Body of pancreas (tissue), 4 donors: ENCODE measurements around the gene FIZ1. TPM values are rescaled to one million over a fixed set of nuclear protein-coding genes. Genes with fewer than 3 reads are reported as not detected.

Experiments
- ATAC-seq: fragments of 150-250 bp; one replicate; pipeline ENCODE4 v1.9.1; 2016
- DNase-seq, 4 donors: peaks; one replicate each; pipeline ENCODE4 v3.0.0-alpha.2; 2019
- H3K27ac ChIP-seq, 4 donors: fragments of 200-600 bp; sonication (generic); 1 replicate in 3 of 4; 2 replicates in 1 of 4; pipeline versions ENCODE4 v1.5.1 to v1.6.1; 2016 to 2019; ENCODE audit warnings: mild to moderate bottlenecking in 1 of 4, mixed read lengths in 1 of 4, moderate library complexity in 1 of 4
- H3K27me3 ChIP-seq, 2 donors: fragments of 200-600 bp; sonication (generic); one replicate each; pipeline ENCODE4 v1.6.0; 2016; ENCODE audit warnings: mild to moderate bottlenecking in 1 of 2
- H3K36me3 ChIP-seq, 2 donors: fragments of 200-600 bp; sonication (generic); replicated peaks in 1 of 2; 2 replicates each; pipeline ENCODE4 v1.5.1; 2016; ENCODE audit warnings: low read depth in 2 of 2; ENCODE audit not compliant: insufficient read depth in 1 of 2
- H3K4me1 ChIP-seq: fragments of 200-600 bp; sonication (generic); one replicate; pipeline ENCODE4 v1.6.0; 2016
- H3K4me3 ChIP-seq, 2 donors: fragments of 200-600 bp; sonication (generic); 1 replicate in 1 of 2; 2 replicates in 1 of 2; pipeline ENCODE4 v1.5.1; 2016 to 2019
- H3K9me3 ChIP-seq, 3 donors: fragments of 200-600 bp; sonication (generic); 1 replicate in 2 of 3; 2 replicates in 1 of 3; pipeline ENCODE4 v1.5.1; 2016
- CTCF ChIP-seq, 7 experiments: fragments of 450-650 bp in 4 of 7; fragments of 200-600 bp in 3 of 7; sonication (generic) in 3 of 7; IDR thresholded peaks; one replicate each; pipeline ENCODE4 v1.5.1; 2016 to 2019; ENCODE audit warnings: antibody characterized with exemption in 7 of 7
- POLR2A ChIP-seq, 3 donors: fragments of 450-650 bp; IDR thresholded peaks; one replicate each; pipeline ENCODE4 v1.6.1; 2016; ENCODE audit warnings: antibody characterized with exemption in 3 of 3, mild to moderate bottlenecking in 2 of 3
- WGBS, 2 donors: methylation state at CpG; one replicate each; pipeline ENCODE4 v1.1.5; 2017; 5-methylcytosine and 5-hydroxymethylcytosine counted together
- intact Hi-C: fragments of 100-400 bp; cut with DNase I; formaldehyde crosslinking; loops from one replicate; pipeline ENCODE4 v1.15.1; 2023
- total RNA-seq, 2 donors: library from RNA; depleted of rRNA; stranded (reverse); fragments of >200 nt; gene quantifications; one replicate each; pipeline ENCODE4 v1.1.0, GENCODE V29; 2016

Gene FIZ1
- total RNA-seq, 2 donors from 2014 or later, result 5.7 to 13.5 TPM

- no peaks in the 10 kb centered on the region for H3K9me3 ChIP-seq
- intact Hi-C loops, result no loop called here
- peak overlapping the region; percentile 96 for H3K4me3 ChIP-seq
- peak overlapping the region; percentile 71 to 95 (median 89) for H3K27ac ChIP-seq
- H3K4me1 ChIP-seq, result peaks cover 36% of the 10 kb centered on the region
- no peaks in the 10 kb centered on the region for H3K27me3 ChIP-seq
- ATAC-seq, result peak; percentile 6
- peak in 1 of 4 donors; percentile 50 for DNase-seq
- TF ChIP-seq CTCF (IDR thresholded peaks at IDR 0.05), result no peak
- no peak for TF ChIP-seq POLR2A (IDR thresholded peaks at IDR 0.05)
- WGBS, 2 donors, result 10 to 18% methylated on average over 11 to 12 of the region's 12 CpGs
- H3K36me3 ChIP-seq, result no peaks in the 10 kb centered on the region
Observed at GRCh38 chr19:55581145-55581822, 18.0 kb downstream of the FIZ1 start.

GRCh38 chr19:55580628-55581144 is 18.6 kb downstream of the FIZ1 start, which contains the start of gene ZNF579:
Gene ZNF579, minus strand, starts transcription at chr19:55580848. Its CDS starts 1,209 bp downstream, at chr19:55579639.
- no peaks in the 10 kb centered on the region for H3K9me3 ChIP-seq
- peak within 1 kb of the TSS; percentile 96 for H3K4me3 ChIP-seq
- peak within 1 kb of the TSS; percentile 71 to 95 (median 89) for H3K27ac ChIP-seq
- ATAC-seq, result peak; percentile 82
- WGBS, 2 donors, result 0 to 4% methylated on average over 5 to 24 of the region's 24 CpGs
- intact Hi-C loops, result no loop called here
- TF ChIP-seq CTCF (IDR thresholded peaks at IDR 0.05) (peak in 1 of 7 experiments; percentile 7), POLR2A (IDR thresholded peaks at IDR 0.05) (peak in 2 of 3 donors; percentile 29 to 45)
- H3K36me3 ChIP-seq, result no peaks in the 10 kb centered on the region
- peaks cover 30% of the 10 kb centered on the region for H3K4me1 ChIP-seq
- DNase-seq, result peak; percentile 88 to 90 (median 89)
- no peaks in the 10 kb centered on the region for H3K27me3 ChIP-seq

DNA sequence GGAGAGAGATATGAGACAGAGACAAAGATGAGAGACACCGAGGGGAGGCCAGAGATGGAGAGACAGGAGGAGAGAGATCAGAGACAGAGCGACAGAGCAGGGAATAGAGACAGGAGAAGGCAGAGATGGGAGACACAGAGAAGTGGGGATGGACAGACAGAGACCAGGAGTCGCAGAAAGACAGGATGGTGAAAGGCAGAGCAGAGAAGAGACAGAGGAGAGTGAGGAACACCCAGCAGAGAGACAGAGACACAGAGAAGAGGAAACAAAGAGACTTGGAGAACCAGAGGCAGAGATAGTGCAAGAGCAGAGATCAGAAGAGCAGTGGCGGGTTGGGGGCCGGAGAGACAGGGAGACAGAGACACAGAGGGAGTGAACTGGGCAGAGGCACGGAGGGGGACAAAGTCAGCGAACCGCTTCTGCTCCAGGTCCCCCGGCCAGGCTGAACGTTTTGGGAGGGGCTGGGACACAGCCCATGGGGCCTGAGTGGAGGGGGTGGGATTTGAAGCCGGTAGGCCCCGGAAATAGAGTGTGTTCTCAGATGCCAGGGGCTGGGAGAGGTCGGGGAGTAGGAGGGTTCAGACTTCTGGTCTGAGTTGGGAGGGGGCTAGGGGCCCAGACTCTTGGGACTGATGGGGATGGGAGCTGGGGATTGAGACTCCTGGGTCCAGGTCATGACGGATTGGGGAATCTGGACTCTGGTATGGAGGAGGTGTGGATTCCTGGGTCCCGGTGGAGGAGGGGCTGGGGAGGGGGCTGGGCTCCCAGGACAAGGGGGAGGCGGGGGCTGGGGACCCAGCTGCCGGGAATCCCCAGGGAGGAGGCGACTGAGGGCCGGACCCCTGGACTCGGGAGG is 19.3 kb downstream of the FIZ1 start:
- DNase-seq, result no peak
- no peaks in the 10 kb centered on the region for H3K27me3 ChIP-seq
- intact Hi-C loops, result no loop called here
- no peak for TF ChIP-seq CTCF (IDR thresholded peaks at IDR 0.05)
- TF ChIP-seq POLR2A (IDR thresholded peaks at IDR 0.05), result no peak
- H3K36me3 ChIP-seq, result no peaks in the 10 kb centered on the region
- WGBS, 2 donors, result 11 to 19% methylated on average over 13 to 20 of the region's 20 CpGs
- H3K27ac ChIP-seq, result peak overlapping the region; percentile 71 to 95 (median 89)
- ATAC-seq, result peak; percentile 3
- peak overlapping the region; percentile 96 for H3K4me3 ChIP-seq
- H3K4me1 ChIP-seq, result peaks cover 27% of the 10 kb centered on the region
- H3K9me3 ChIP-seq, result no peaks in the 10 kb centered on the region

GRCh38 chr19:55578761-55579747 is 20.3 kb downstream of the FIZ1 start:
- TF ChIP-seq CTCF (IDR thresholded peaks at IDR 0.05), result no peak
- TF ChIP-seq POLR2A (IDR thresholded peaks at IDR 0.05), result no peak
- peaks cover 27% of the 10 kb centered on the region for H3K4me1 ChIP-seq
- WGBS, 2 donors, result 91 to 93% methylated on average over 45 to 75 of the region's 90 CpGs
- H3K9me3 ChIP-seq, result no peaks in the 10 kb centered on the region
- H3K27me3 ChIP-seq, result no peaks in the 10 kb centered on the region
- intact Hi-C loops, result no loop called here
- H3K27ac ChIP-seq, result no peak overlapping the region
- ATAC-seq (no peak), DNase-seq (no peak)
- no peak overlapping the region for H3K4me3 ChIP-seq
- H3K36me3 ChIP-seq, result no peaks in the 10 kb centered on the region
